H9 (cell line): ENCODE results near the gene ISX. TPM values are rescaled to one million over a fixed set of nuclear protein-coding genes. Genes with fewer than 3 reads are reported as not detected.

Experiments
- DNase-seq: peaks from one replicate; pipeline ENCODE4 v3.0.0-alpha.2; 2017
- H2AFZ ChIP-seq: one replicate; pipeline ENCODE4 v1.6.1; 2013; ENCODE audit warnings: mild to moderate bottlenecking, low read length, control low read depth, moderate library complexity
- H2AK5ac ChIP-seq: 2 replicates; pipeline ENCODE4 v1.6.1; 2013; ENCODE audit warnings: low read length, control low read depth, mixed read lengths; ENCODE audit not compliant: insufficient read length
- H2BK120ac ChIP-seq: one replicate; pipeline ENCODE4 v1.6.1; 2013; ENCODE audit warnings: low read depth, mild to moderate bottlenecking, low read length, control low read depth, inconsistent platforms; ENCODE audit not compliant: poor library complexity, severe bottlenecking
- H2BK12ac ChIP-seq: 2 replicates; pipeline ENCODE4 v1.6.1; 2013; ENCODE audit warnings: low read length, control low read depth, mixed read lengths, low read depth; ENCODE audit not compliant: insufficient read length
- H2BK15ac ChIP-seq: 2 replicates; pipeline ENCODE4 v1.6.1; 2013; ENCODE audit warnings: low read depth, low read length, control low read depth
- H2BK20ac ChIP-seq: one replicate; pipeline ENCODE4 v1.6.1; 2013; ENCODE audit warnings: low read depth, mild to moderate bottlenecking, low read length, control low read depth, inconsistent platforms; ENCODE audit not compliant: poor library complexity, severe bottlenecking
- H2BK5ac ChIP-seq: 2 replicates; pipeline ENCODE4 v1.6.1; 2013; ENCODE audit warnings: low read length, control low read depth, mixed read lengths; ENCODE audit not compliant: insufficient read length
- H3K14ac ChIP-seq: 2 replicates; pipeline ENCODE4 v1.6.1; 2013; ENCODE audit warnings: low read length, control low read depth; ENCODE audit not compliant: insufficient read depth
- H3K18ac ChIP-seq: 2 replicates; pipeline ENCODE4 v1.6.1; 2013; ENCODE audit warnings: low read depth, mild to moderate bottlenecking, mixed read lengths, low read length, control low read depth; ENCODE audit not compliant: insufficient read length
- H3K23ac ChIP-seq: 2 replicates; pipeline ENCODE4 v1.6.1; 2013; ENCODE audit warnings: low read length, control low read depth, mixed read lengths, low read depth; ENCODE audit not compliant: insufficient read length
- H3K23me2 ChIP-seq: 2 replicates; pipeline ENCODE4 v1.6.1; 2013; ENCODE audit warnings: low read depth, mild to moderate bottlenecking, mixed read lengths, low read length, control low read depth; ENCODE audit not compliant: insufficient read length, poor library complexity, severe bottlenecking
- H3K27ac ChIP-seq: 2 replicates; pipeline ENCODE4 v1.5.1; 2013; ENCODE audit warnings: low read length, control low read depth, mixed read lengths, low read depth; ENCODE audit not compliant: insufficient read length
- H3K27me3 ChIP-seq: 2 replicates; pipeline ENCODE4 v1.6.1; 2013; ENCODE audit warnings: low read length, control low read depth, inconsistent platforms; ENCODE audit not compliant: insufficient read depth
- H3K4ac ChIP-seq: 2 replicates; pipeline ENCODE4 v1.6.1; 2013; ENCODE audit warnings: low read depth, mild to moderate bottlenecking, control low read depth, inconsistent platforms, low read length, moderate library complexity
- H3K4me1 ChIP-seq: 2 replicates; pipeline ENCODE4 v1.6.1; 2013; ENCODE audit warnings: low read length, control low read depth, inconsistent platforms; ENCODE audit not compliant: insufficient read depth
- H3K4me2 ChIP-seq: 2 replicates; pipeline ENCODE4 v1.6.1; 2013; ENCODE audit warnings: low read length, control low read depth, mixed read lengths; ENCODE audit not compliant: insufficient read length, insufficient read depth
- H3K56ac ChIP-seq: 2 replicates; pipeline ENCODE4 v1.6.1; 2013; ENCODE audit warnings: low read depth, mild to moderate bottlenecking, mixed read lengths, low read length, control low read depth; ENCODE audit not compliant: insufficient read length
- H3K79me1 ChIP-seq: 2 replicates; pipeline ENCODE4 v1.6.1; 2013; ENCODE audit warnings: low read depth, mild to moderate bottlenecking, moderate library complexity, low read length, control low read depth, inconsistent platforms; ENCODE audit not compliant: insufficient read depth, poor library complexity, severe bottlenecking
- H3K79me2 ChIP-seq: 2 replicates; pipeline ENCODE4 v1.6.1; 2013; ENCODE audit warnings: low read length, control low read depth, inconsistent platforms; ENCODE audit not compliant: insufficient read depth
- H3K9ac ChIP-seq: 2 replicates; pipeline ENCODE4 v1.6.1; 2013; ENCODE audit warnings: low read length, control low read depth, mixed read lengths; ENCODE audit not compliant: insufficient read length; ENCODE audit errors: extremely low read depth
- H3K9me3 ChIP-seq: one replicate; pipeline ENCODE4 v1.6.1; 2013; ENCODE audit warnings: low read depth, low read length, inconsistent platforms; ENCODE audit not compliant: control insufficient read depth
- H3T11ph ChIP-seq: one replicate; pipeline ENCODE4 v1.6.1; 2013; ENCODE audit warnings: mild to moderate bottlenecking, low read length, control low read depth, inconsistent platforms
- H4K20me1 ChIP-seq: one replicate; pipeline ENCODE4 v1.6.1; 2013; ENCODE audit not compliant: control insufficient read depth, insufficient read length, insufficient read depth
- H4K5ac ChIP-seq: 2 replicates; pipeline ENCODE4 v1.6.1; 2013; ENCODE audit warnings: low read depth, mild to moderate bottlenecking, mixed read lengths, low read length, control low read depth; ENCODE audit not compliant: insufficient read length
- H4K8ac ChIP-seq: replicated peaks from 2 replicates; pipeline ENCODE4 v1.6.1; 2013; ENCODE audit warnings: low read length, control low read depth, mixed read lengths, low read depth; ENCODE audit not compliant: insufficient read length
- H4K91ac ChIP-seq: 2 replicates; pipeline ENCODE4 v1.6.1; 2013; ENCODE audit warnings: low read depth, mild to moderate bottlenecking, moderate library complexity, mixed read lengths, low read length, control low read depth; ENCODE audit not compliant: insufficient read length
- H3K27ac Mint-ChIP-seq, 3 experiments: 2 replicates in 2 of 3; 3 replicates in 1 of 3; pipeline ENCODE4 v1.8.0; 2020 to 2021; ENCODE audit warnings: mixed read lengths in 3 of 3, mild to moderate bottlenecking in 1 of 3, moderate library complexity in 1 of 3
- H3K27me3 Mint-ChIP-seq: 2 replicates; pipeline ENCODE4 v1.8.0; 2021; ENCODE audit warnings: low read depth, mild to moderate bottlenecking, moderate library complexity, mixed read lengths
- H3K36me3 Mint-ChIP-seq, 3 experiments: 2 replicates in 2 of 3; 3 replicates in 1 of 3; pipeline ENCODE4 v1.8.0; 2020 to 2021; ENCODE audit warnings: low read depth in 3 of 3, mixed read lengths in 3 of 3; ENCODE audit not compliant: insufficient read depth in 1 of 3
- H3K4me1 Mint-ChIP-seq, 2 experiments: 2 replicates each; pipeline ENCODE4 v1.8.0; 2020; ENCODE audit warnings: mixed read lengths in 2 of 2
- H3K4me3 Mint-ChIP-seq, 2 experiments: 2 replicates in 1 of 2; 3 replicates in 1 of 2; pipeline ENCODE4 v1.8.0; 2020 to 2021; ENCODE audit warnings: mild to moderate bottlenecking in 2 of 2, mixed read lengths in 2 of 2, moderate library complexity in 1 of 2
- H3K9me3 Mint-ChIP-seq, 2 experiments: 2 replicates in 1 of 2; 3 replicates in 1 of 2; pipeline ENCODE4 v1.8.0; 2020; ENCODE audit warnings: mild to moderate bottlenecking in 2 of 2, mixed read lengths in 2 of 2, moderate library complexity in 1 of 2
- CTCF ChIP-seq: fragments of 200-600 bp; sonication (generic); conservative IDR thresholded peaks from 3 replicates; pipeline ENCODE4 v1.8.0; 2021; ENCODE audit warnings: antibody characterized with exemption, mild to moderate bottlenecking
- WGBS: extraction: QIAGEN DNeasy Blood & Tissue Kit; methylation state at CpG from one replicate; pipeline ENCODE4 v1.1.7; 2013; ENCODE audit warnings: missing lambda C conversion rate, low lambda C conversion rate, mixed read lengths; ENCODE audit not compliant: insufficient read length; ENCODE audit errors: extremely low coverage; 5-methylcytosine and 5-hydroxymethylcytosine counted together
- total RNA-seq: library from RNA; stranded (reverse); gene quantifications from 2 replicates; pipeline ENCODE4 v1.2.1, GENCODE V29; 2021

Gene ISX
- total RNA-seq, 1 experiment from 2014 or later: not detected

- no peak overlapping the region for H2BK15ac ChIP-seq
- H2BK120ac ChIP-seq: no peak overlapping the region
- H3K27me3 ChIP-seq: no peaks in the 10 kb centered on the region
- TF ChIP-seq CTCF: no peak
- no peak overlapping the region for H3K4me3 Mint-ChIP-seq
- no peaks in the 10 kb centered on the region; a peak in 1 of 7 replicates for H3K36me3 Mint-ChIP-seq
- DNase-seq: no peak
- H3K23ac ChIP-seq: no peak overlapping the region
- H3K56ac ChIP-seq: no peak overlapping the region
- H3K27ac ChIP-seq: no peak overlapping the region
- no peak overlapping the region for H2BK20ac ChIP-seq
- H4K8ac ChIP-seq: no peak overlapping the region
- peaks cover 2 to 3% of the 10 kb centered on the region in 2 experiments; a peak in 2 of 4 replicates for H3K4me1 Mint-ChIP-seq
- no CpG with 5 or more reads among the region's 1 CpG for WGBS
- H3K18ac ChIP-seq: no peak overlapping the region
- no peaks in the 10 kb centered on the region for H3K9me3 ChIP-seq
- H2AFZ ChIP-seq: no peak overlapping the region
- no peak overlapping the region for H3T11ph ChIP-seq
- H3K9me3 Mint-ChIP-seq: peaks cover 2 to 3% of the 10 kb centered on the region in 2 experiments; a peak in 3 of 5 replicates
- no peak overlapping the region for H3K14ac ChIP-seq
- H3K23me2 ChIP-seq: no peaks in the 10 kb centered on the region
- no peak overlapping the region for H2AK5ac ChIP-seq
- H3K79me1 ChIP-seq: no peaks in the 10 kb centered on the region
- no peak overlapping the region for H3K4me2 ChIP-seq
- H4K91ac ChIP-seq: no peak overlapping the region
- H3K9ac ChIP-seq: no peak overlapping the region
- H4K5ac ChIP-seq: no peak overlapping the region
- no peaks in the 10 kb centered on the region for H3K4me1 ChIP-seq
- no peak overlapping the region for H2BK5ac ChIP-seq
- H3K27me3 Mint-ChIP-seq: peaks cover 13% of the 10 kb centered on the region
- H4K20me1 ChIP-seq: no peaks in the 10 kb centered on the region
- H2BK12ac ChIP-seq: no peak overlapping the region
- no peak overlapping the region for H3K4ac ChIP-seq
- H3K27ac Mint-ChIP-seq: no peak overlapping the region
- no peaks in the 10 kb centered on the region for H3K79me2 ChIP-seq
These were observed 1.3 kb upstream of the ISX start for GRCh38 chr22:35064664-35065063.
